Middle frontal gyrus (tissue), 1 donor: Measurements from ENCODE around the gene MYO9A.
"Not testable (repeated sequence)": the region's sequence is repeated elsewhere in the genome, so short reads cannot be mapped to it uniquely, and the experiment has no call there.

Experiments used
- DNase-seq: peaks from one replicate; pipeline ENCODE4 v3.0.0-alpha.2; 2015; ENCODE audit warnings: low spot score; ENCODE audit errors: extremely low spot score

The MYO9A gene

DNA sequence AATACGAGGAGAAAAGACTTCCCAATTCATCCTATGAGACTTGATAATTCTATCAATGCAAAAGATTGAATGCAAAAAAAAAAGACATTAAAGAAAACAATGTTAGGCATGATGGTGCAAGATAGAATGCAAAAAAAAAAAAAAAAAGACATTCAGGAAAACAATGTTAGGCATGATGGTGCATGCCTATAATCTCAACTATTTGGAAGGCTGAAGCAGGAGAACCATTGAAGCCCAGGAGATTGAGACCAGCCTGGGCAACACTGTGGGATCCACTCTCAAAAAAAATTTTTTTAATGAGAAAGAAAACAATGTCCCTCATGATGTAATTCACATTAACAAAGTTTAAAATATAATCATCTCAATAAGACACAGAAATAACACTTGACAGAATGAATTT, 75.9 kb downstream of the MYO9A start:
- no peak for DNase-seq

DNA sequence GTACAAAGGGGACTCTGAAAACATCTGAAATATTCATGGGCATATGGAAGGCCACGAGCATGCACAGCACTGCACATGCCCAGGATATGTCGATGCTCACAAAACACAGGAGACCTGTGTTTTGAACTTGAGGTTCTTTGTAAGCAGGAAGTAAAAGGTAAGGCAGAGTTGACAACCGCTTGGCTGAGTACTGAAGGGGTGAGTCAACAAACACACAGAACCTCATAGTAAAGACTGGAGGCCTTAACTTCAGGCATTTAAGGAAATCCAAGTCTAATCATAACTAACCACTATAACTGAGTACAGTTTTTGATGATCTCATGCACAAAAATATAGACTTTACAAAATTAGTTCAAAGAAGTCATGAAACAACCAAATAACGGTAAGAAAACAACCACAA, 80.6 kb downstream of the MYO9A start:
- no peak for DNase-seq

- no peak for DNase-seq
These were observed 82.9 kb downstream of the MYO9A start for GRCh38 chr15:72034859-72035650.

DNA sequence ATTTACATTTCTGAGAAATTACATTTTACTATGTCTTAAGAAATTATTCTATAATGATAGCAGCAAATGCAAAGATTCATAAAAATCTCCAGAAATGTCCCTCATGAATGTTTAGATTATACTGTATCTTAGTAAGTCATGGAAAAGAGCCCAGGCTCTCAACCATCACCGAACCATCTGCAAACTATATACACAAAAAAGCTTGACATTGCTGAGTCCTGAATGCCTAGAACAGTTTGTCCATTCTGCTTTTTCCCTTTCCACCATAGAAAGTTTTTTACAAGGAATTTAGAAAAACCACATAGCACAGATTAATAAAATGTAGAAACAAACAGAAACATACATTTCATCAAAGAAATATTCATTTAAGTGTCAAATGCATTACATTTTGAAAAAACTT, 83.6 kb downstream of the MYO9A start:
- no peak for DNase-seq

GRCh38 chr15:72033711-72034110, 84.2 kb downstream of the MYO9A start:
- no peak for DNase-seq

DNA sequence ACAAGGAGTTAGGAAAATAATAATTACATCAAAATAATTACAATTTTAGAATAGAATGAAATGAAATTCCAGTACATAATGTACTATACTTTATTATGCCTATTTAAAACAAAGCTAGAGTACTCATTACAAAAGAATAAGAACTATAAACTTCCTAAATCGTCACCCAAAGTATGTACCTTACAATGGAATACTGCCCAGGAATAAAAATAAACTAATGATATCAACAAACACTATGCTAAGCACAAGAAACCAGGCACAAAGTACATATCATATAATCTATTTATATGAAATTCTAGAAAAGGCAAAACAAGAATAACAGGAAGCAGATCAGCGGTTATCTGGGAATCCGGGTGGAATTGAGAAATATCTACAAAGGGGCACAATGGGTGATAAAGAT, 84.7 kb downstream of the MYO9A start:
- DNase-seq: no peak

GRCh38 chr15:72021604-72022003, 96.3 kb downstream of the MYO9A start:
- DNase-seq: no peak

DNA sequence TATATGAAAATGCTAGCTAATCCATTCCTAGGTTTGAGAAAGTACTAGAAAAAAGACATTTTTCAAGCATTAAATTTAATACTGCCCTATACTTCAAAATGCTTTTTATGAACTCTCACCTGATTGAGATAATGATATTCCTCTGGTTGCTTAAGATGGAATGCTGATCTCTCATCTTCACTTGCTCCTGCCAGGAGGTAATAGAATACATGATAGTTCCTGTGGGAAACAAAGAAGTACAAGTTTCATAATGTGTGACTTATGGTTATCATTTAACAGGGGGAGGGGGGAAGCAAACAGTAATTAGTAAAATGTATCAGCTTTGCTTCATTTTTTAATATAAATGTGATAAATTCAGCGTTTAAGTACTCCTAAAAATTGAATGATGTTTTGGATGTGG, 97.2 kb downstream of the MYO9A start:
- DNase-seq: no peak

- not testable (repeated sequence) for DNase-seq
These were observed 103.4 kb downstream of the MYO9A start for GRCh38 chr15:72014555-72014954.

DNA sequence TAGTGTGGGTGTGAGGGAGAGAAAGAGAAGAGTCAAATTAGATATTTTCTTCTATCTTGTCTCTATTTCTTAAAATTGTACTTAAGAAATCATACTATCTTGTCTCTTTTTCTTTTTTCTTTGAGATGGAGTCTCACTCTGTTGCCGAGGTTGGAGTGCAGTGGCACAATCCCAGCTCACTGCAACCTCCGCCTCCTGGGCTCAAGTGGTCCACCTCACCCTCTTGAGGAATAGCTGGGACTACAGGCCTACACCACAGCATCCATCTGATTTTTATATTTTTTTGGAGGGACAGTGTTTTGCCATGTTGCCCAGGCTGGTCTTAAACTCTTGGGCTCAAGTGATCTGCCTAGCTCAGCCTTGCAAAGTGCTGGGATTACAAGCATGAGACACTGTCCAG, 104.2 kb downstream of the MYO9A start:
- DNase-seq: no peak

GRCh38 chr15:72011302-72011942, 106.5 kb downstream of the MYO9A start:
- no peak for DNase-seq

DNA sequence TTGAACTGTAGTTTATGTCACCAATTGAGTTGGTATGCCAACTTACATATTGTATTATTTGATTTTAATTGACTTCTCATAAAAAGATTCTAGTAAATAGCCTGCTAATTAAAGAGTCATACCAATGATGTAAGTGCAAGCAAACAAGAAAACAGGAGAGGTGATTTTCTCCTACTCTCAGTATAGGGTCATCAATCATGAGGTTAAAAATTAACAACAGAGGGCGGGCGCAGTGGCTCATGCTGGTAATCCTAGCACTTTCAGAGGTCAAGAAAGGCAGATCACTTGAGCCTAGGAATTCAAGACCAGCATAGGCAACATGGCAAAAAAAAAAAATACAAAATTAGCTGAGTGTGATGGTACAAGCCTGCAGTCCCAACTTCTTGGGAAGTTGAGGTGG, 108.7 kb downstream of the MYO9A start:
- no peak for DNase-seq

- DNase-seq: no peak
These were observed 111.6 kb downstream of the MYO9A start for GRCh38 chr15:72006382-72006781.

DNA sequence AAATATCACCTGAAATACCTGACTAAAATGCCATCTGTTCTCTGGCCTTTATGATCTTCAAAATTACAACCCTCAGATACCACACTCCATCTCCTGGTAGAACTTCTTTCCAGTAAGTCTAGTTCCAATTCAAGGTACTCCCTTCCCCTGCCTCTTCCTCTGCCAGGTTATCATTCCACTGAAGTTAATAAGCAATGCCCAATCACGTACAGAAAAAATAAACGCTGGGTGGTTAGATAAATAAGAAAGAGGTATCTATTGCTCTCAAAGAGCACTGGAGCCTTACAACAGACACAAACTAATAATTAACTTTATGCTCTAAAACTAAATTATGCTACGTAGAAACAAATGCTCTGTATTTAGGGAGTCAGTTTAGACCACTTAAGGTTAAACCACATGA, 112.5 kb downstream of the MYO9A start:
- no peak for DNase-seq

DNA sequence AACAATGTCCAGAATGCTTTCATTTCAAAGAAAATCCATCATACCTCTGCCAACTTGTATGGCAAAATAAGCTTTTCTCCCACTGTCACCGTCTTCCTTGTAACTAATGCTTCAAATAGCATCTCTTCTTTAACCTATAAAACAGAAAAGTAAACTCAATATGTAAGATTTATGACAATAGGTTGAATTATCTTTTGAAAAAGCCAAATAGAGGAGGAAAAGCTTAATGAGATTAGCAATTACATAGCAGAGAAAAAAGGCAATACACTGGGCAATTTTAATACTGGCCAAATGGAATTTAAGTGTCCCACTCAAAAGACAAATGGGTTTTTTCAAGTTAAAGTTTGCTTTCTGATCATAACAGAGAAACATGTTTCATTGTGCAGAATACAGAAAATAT, 118.1 kb downstream of the MYO9A start:
- no peak for DNase-seq

GRCh38 chr15:71998717-71999116, 119.2 kb downstream of the MYO9A start:
- DNase-seq: not testable (repeated sequence)

DNA sequence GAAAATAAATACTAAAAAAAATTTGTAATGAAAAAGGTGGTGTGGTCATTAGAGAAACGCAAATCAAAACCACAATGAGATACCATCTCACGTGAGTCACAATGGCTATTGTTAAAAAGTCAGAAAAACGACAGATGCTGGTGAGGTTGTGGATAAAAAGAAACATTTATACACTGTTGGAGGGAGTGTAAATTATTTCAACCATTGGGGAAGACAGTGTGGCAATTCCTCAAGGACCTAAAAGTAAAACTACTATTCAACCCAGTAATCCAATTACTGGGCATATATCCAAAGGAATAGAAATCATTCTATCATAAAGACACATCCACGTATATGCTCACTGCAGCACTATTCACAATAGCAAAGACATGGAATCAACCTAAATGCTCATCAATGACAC, 120.3 kb downstream of the MYO9A start:
- DNase-seq: no peak

DNA sequence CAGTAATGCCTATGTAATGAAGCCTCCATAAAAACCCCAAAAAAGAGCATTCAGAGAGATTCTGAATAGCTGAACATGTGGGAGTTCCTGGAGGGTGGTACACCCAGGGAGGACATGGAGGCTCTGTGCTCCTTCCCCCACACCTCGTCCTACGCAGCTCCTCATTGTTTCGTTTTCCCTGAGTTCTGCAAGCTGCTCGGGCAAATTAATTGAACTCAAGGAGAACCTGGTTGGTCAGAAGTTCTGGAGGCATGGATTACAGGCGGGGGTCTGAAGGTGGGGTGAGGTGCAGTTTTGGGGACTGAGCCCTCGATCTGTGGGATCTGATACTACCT, 142.2 kb downstream of the MYO9A start:
- no peak for DNase-seq

GRCh38 chr15:71974211-71974610, 143.7 kb downstream of the MYO9A start:
- DNase-seq: no peak

DNA sequence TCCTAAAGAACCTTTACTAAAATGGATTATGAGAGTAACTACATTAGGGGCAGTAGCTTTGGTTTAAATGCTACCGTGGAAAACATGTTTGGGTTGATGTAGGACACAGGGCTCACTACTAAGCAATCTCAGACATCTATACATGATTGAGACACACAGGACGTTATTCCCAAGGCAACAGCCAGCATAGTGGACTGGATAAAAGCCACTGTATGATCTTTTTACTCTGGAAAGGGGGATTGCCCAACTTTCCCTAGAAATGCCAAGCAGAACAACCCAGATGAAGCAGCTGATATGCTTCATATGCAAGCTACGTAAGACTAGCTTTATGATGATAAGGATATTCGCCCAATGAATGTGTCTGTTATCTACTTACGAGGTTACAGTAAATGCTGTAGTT, 144.6 kb downstream of the MYO9A start:
- no peak for DNase-seq

DNA sequence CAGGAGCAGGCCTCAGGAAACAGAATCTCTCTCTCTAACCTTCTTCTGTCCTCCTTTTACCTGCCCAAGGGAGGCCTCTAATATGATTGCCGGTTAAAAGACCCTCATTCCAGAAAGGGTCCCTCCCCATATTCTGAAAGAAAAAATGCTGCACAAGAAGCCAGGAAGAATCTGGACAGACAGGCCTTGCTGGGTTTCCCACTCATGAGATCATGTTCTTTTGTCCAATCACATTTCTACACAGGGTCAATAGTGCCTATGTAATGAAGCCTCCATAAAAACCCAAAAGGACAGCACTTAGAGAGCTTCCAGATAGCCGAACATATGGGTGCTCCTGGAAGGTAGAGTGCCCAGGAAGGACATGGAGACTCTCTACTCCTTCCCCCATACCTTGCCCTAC, 146.0 kb downstream of the MYO9A start:
- no peak for DNase-seq

DNA sequence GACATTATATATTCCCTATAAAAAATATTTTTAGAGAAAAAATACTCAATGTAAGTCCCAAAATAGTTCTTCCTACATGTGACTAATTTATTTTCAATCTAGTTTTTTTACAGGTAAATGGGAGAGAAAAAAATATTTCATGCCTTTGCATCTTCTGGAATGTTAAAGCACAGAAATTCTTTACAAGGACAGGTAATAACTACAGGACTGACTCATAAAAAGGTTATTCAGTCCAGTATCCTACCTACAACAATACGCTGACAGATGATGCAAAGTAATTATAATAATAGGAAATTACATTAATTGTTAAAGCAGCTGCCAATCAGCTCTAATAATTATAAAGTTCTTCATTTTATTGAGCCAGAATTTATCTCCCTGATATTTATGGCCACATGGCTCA, 147.5 kb downstream of the MYO9A start:
- no peak for DNase-seq

DNA sequence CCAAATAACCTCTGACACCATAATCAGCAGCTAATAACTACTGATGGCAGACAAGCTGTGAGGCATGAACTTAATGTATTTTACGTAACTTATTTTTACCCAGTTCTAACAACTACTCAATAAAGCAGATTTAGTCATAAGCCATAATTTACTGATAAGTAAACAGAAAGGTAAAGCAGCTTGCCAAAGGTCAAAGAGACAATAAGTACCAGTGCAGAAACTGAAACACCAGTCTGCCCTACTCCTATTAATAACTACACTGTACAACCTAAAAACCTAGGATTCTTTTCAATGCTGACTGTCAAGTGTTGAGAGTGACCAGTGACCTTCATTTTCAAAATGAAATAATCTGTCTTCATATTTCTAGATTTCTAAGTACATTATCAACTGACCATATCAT, 155.4 kb downstream of the MYO9A start:
- no peak for DNase-seq
